ENCODE results near the gene CFTR.

The CFTR gene

DNA sequence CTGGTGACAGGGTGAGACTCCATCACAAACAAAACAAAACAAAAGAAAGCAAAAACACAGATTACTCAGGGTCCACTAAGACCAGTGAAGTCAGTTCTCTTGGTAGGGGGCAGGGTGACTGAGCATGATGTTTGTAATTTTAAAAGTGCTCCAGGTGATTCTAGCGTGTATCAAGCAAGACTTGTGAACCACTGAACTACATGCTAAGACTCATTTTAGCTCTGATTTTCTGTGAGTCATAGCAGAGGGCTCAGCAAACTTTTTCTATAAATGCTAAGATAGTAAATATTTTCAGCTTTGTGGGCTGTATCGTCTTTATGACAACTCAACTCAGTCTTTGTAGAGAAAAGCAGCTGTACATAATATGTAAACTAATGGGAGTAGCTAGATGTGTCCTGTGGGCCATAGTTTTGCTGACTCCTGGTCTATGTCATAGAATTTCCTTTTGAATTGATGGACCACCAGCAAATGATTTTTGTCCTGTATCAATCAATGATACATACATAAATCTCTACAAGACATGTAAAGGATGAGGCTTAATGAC, 141.3 kb downstream of the CFTR start:
- TF ChIP-seq, protein P1, sequence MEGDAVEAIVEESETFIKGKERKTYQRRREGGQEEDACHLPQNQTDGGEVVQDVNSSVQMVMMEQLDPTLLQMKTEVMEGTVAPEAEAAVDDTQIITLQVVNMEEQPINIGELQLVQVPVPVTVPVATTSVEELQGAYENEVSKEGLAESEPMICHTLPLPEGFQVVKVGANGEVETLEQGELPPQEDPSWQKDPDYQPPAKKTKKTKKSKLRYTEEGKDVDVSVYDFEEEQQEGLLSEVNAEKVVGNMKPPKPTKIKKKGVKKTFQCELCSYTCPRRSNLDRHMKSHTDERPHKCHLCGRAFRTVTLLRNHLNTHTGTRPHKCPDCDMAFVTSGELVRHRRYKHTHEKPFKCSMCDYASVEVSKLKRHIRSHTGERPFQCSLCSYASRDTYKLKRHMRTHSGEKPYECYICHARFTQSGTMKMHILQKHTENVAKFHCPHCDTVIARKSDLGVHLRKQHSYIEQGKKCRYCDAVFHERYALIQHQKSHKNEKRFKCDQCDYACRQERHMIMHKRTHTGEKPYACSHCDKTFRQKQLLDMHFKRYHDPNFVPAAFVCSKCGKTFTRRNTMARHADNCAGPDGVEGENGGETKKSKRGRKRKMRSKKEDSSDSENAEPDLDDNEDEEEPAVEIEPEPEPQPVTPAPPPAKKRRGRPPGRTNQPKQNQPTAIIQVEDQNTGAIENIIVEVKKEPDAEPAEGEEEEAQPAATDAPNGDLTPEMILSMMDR (IDR thresholded peaks at IDR 0.05; ENCODE audit: unreplicated experiment in 3 of 3) = no peak

DNA sequence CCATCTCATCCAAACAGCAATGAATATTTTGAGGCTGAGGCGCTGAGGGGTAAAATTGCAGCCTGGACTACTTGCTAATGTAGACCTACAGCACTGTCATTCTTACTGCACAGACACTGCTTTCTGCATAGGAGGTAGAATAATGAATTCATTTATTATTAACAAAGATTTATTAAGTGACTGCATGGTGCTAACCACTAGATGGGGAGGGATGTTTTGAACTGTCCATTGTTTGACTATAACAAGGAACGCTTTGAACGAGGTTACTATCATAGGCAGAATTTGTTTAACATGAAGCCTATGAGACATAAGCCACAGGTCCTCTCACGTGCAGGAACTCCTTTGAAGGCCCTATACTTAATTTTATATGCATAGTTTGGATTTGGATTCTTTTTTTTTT, 143.8 kb downstream of the CFTR start:
- no peaks in the 10 kb centered on the region for H3K27me3 Mint-ChIP-seq (ENCODE audit: low read depth)
- TF ChIP-seq, protein P1 (IDR thresholded peaks at IDR 0.05; ENCODE audit: unreplicated experiment in 3 of 3) = no peak
- no peaks in the 10 kb centered on the region for H3K9me3 Mint-ChIP-seq
- no peaks in the 10 kb centered on the region for H3K36me3 Mint-ChIP-seq (ENCODE audit: low read depth)
- H3K4me1 Mint-ChIP-seq = peaks cover 4% of the 10 kb centered on the region
- no peak overlapping the region for H3K4me3 Mint-ChIP-seq
- no peak overlapping the region for H3K27ac Mint-ChIP-seq

More for the DNA sequence above, 141.3 kb downstream of the CFTR start:
- H3K9me3 Mint-ChIP-seq = no peaks in the 10 kb centered on the region
- no peak overlapping the region for H3K4me3 Mint-ChIP-seq
- no peaks in the 10 kb centered on the region for H3K36me3 Mint-ChIP-seq (ENCODE audit: low read depth)
- H3K27me3 Mint-ChIP-seq (ENCODE audit: low read depth) = no peaks in the 10 kb centered on the region
- H3K27ac Mint-ChIP-seq = no peak overlapping the region
- H3K4me1 Mint-ChIP-seq = peaks cover 4% of the 10 kb centered on the region

DNA sequence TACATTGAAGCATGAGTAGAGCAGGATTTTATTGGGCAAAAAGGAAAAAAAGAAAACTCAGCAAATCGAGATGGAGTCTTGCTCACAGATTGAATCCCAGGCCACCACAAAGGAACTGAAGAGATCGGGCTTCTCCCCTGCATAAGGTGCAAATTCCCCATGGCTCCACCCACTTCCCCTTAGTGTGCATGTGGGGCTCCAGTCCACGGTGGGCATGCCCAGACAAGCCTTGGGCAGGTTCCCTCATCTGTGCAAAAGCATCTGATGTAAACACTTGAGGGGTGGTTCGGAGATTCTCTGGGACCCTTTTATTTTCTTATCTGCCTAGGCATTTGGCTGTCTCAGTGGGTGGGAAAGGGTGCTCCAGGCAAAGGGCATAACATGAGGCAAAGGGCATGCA, 150.7 kb downstream of the CFTR start:
- Mint-ChIP-seq H3K4me3 (no peak overlapping the region), H3K4me1 (no peaks in the 10 kb centered on the region), H3K27ac (no peak overlapping the region), H3K36me3 (ENCODE audit: low read depth) (no peaks in the 10 kb centered on the region), H3K9me3 (peaks cover 4% of the 10 kb centered on the region), H3K27me3 (ENCODE audit: low read depth) (no peaks in the 10 kb centered on the region)
- TF ChIP-seq, protein P1 (IDR thresholded peaks at IDR 0.05; ENCODE audit: unreplicated experiment in 3 of 3) = no peak

DNA sequence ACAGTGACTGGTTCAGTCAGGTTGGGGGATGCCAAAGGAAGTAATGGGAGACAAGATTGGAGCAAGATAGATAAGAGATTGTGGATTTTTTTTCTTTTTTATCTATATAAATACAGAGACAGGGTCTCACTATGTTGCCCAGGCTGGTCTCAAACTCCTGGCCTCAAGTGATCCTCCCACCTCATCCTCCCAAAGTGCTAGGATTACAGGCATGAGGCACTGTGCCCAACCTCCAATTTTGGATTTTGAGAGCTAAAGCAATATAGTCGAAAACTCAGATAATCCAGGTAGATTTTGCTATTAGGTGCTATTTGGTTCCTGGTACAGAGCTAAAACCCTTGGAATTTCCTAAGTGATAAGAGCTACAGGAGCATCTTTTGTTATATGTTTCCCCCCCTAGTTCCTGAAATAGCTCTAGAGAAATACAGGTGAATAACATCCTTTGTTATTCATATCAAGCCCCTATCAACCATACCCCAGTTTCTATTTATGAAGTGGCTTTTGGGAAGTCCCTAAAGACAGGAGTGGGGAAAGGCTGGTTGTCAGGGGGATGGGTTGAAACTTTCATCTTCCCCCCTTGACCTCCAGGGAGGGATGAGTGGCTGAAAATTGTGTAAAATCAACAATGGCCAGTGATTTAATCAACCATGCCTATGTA, 151.2 kb downstream of the CFTR start:
- H3K4me1 Mint-ChIP-seq = no peaks in the 10 kb centered on the region
- H3K27me3 Mint-ChIP-seq (ENCODE audit: low read depth) = no peaks in the 10 kb centered on the region
- TF ChIP-seq, protein P1 (IDR thresholded peaks at IDR 0.05; ENCODE audit: unreplicated experiment in 3 of 3) = no peak
- H3K27ac Mint-ChIP-seq = no peak overlapping the region
- H3K4me3 Mint-ChIP-seq = no peak overlapping the region
- H3K9me3 Mint-ChIP-seq = peaks cover 4% of the 10 kb centered on the region
- H3K36me3 Mint-ChIP-seq (ENCODE audit: low read depth) = no peaks in the 10 kb centered on the region

DNA sequence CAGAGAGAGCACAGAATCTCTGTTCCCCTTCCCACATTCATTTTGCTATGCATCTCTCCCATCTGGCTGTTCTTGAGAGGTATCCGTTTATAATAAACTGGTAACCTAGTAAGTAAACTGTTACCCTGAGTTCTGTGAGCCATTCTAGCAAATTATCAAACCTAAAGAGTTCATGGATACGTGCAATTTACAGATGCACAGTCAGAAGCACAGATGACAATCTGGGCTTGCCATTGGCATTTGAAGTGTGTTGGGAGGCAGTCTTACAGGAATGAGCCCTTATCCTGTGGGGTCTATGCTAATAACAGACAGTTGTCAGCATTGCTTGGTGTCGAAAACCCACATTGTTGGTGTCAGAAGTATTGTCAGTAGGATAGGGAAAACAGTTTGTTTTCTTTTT, 151.8 kb downstream of the CFTR start:
- Mint-ChIP-seq H3K27me3 (ENCODE audit: low read depth) (no peaks in the 10 kb centered on the region), H3K36me3 (ENCODE audit: low read depth) (no peaks in the 10 kb centered on the region), H3K27ac (no peak overlapping the region), H3K9me3 (peaks cover 4% of the 10 kb centered on the region), H3K4me1 (no peaks in the 10 kb centered on the region), H3K4me3 (no peak overlapping the region)
- TF ChIP-seq, protein P1 (IDR thresholded peaks at IDR 0.05; ENCODE audit: unreplicated experiment in 3 of 3) = no peak

DNA sequence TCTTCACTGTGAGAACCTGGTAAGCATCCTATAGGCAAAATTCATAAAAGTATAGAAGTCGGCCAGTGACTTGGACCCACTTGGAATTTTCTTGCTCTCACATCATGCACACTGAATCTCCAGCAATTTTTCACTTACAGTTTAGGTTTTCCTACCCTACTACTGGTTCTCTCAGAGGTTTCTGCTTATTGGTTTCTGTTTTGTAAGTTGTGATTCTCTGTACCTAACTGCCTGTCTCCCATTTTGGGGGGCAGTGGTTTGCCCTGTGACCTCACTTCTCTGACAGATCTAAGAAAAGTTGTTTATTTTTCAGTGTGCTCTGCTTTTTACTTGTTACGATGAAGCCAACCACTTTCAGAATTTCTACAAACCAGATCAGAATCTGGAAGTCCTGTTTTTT, 158.1 kb downstream of the CFTR start:
- peaks cover 4% of the 10 kb centered on the region for H3K9me3 Mint-ChIP-seq
- H3K27me3 Mint-ChIP-seq (ENCODE audit: low read depth) = no peaks in the 10 kb centered on the region
- H3K4me3 Mint-ChIP-seq = no peak overlapping the region
- TF ChIP-seq, protein P1 (IDR thresholded peaks at IDR 0.05; ENCODE audit: unreplicated experiment in 3 of 3) = no peak
- H3K36me3 Mint-ChIP-seq (ENCODE audit: low read depth) = no peaks in the 10 kb centered on the region
- H3K4me1 Mint-ChIP-seq = peaks cover 4% of the 10 kb centered on the region
- no peak overlapping the region for H3K27ac Mint-ChIP-seq
